ENCODE results near the gene GALNT7.

GRCh38 chr4:173214661-173215060 is 46.0 kb downstream of the GALNT7 start:
- TF ChIP-seq CTCF (IDR thresholded peaks at IDR 0.05) (no peak), POLR2A (IDR thresholded peaks at IDR 0.05) (no peak)
